Panc1 (cell line): ENCODE data around the gene CLIP1. TPM values are rescaled to one million over a fixed set of nuclear protein-coding genes. Genes with fewer than 3 reads are reported as not detected.
A peak's percentile ranks its signal among the peaks of the same experiment; 100 is the strongest.

ENCODE experiments used
- ATAC-seq: fragments of 200-7000 bp; cut with Tn5 transposase; 2 replicates; pipeline ENCODE4 v1.9.1; 2020; ENCODE audit warnings: mild to moderate bottlenecking, moderate library complexity
- BruUV-seq: library from RNA; stranded (reverse); fragments of 400-500 nt; replicated peaks from 2 replicates; lab custom pipeline; 2021; lab: Mats Ljungman, UMichigan
- CTCF ChIA-PET: fragments of 300-600 bp; sonication (Branson Sonifier 250); formaldehyde crosslinking; loops from one replicate; lab custom pipeline; 2022; ENCODE audit warnings: antibody characterized with exemption; lab: Charles Lee
- POLR2A ChIA-PET: fragments of 300-600 bp; sonication (Branson Sonifier 250); formaldehyde crosslinking; loops from one replicate; lab custom pipeline; 2022; ENCODE audit warnings: antibody characterized with exemption; lab: Charles Lee
- DNase-seq: peaks from one replicate; pipeline ENCODE4 v3.0.0-alpha.2; 2010; ENCODE audit warnings: low read depth, low spot score
- H3K27ac ChIP-seq: 2 replicates; pipeline ENCODE4 v1.5.1; 2011; ENCODE audit warnings: mild to moderate bottlenecking, low read length, inconsistent platforms
- H3K27me3 ChIP-seq: fragments of 200-500 bp; sonication (Bioruptor generic); 2 replicates; pipeline ENCODE4 v1.6.0; 2014; ENCODE audit warnings: low read length, inconsistent platforms; ENCODE audit not compliant: control insufficient read depth, insufficient read depth
- H3K36me3 ChIP-seq: fragments of 200-500 bp; sonication (Bioruptor generic); 2 replicates; pipeline ENCODE4 v1.5.1; 2014; ENCODE audit warnings: inconsistent platforms, mild to moderate bottlenecking, low read length, moderate library complexity; ENCODE audit not compliant: control insufficient read depth, insufficient read depth
- H3K4me1 ChIP-seq: 2 replicates; pipeline ENCODE4 v1.5.1; 2011; ENCODE audit warnings: inconsistent platforms, mild to moderate bottlenecking, low read length, moderate library complexity; ENCODE audit not compliant: control insufficient read depth, insufficient read depth
- H3K4me3 ChIP-seq, 2 experiments: 2 replicates each; pipeline ENCODE4 v1.5.1; 2011 to 2012; ENCODE audit warnings: low read depth in 2 of 2, low read length in 2 of 2, mild to moderate bottlenecking in 2 of 2, inconsistent platforms in 1 of 2, moderate library complexity in 1 of 2
- H3K9me3 ChIP-seq: fragments of 200-500 bp; sonication (Bioruptor generic); 2 replicates; pipeline ENCODE4 v1.5.1; 2014; ENCODE audit warnings: low read depth, mild to moderate bottlenecking, inconsistent platforms, low read length, moderate library complexity; ENCODE audit not compliant: control insufficient read depth, insufficient read depth
- POLR2AphosphoS5 ChIP-seq: IDR thresholded peaks from 2 replicates; pipeline ENCODE4 v1.6.1; 2012; ENCODE audit warnings: mild to moderate bottlenecking, low read depth, low read length, moderate library complexity
- SIN3A ChIP-seq: IDR thresholded peaks from 2 replicates; pipeline ENCODE4 v1.6.1; 2012; ENCODE audit warnings: low read depth, mild to moderate bottlenecking, low read length, moderate library complexity, borderline replicate concordance; ENCODE audit not compliant: insufficient read depth
- TCF7L2 ChIP-seq: IDR thresholded peaks from 2 replicates; pipeline ENCODE4 v1.6.1; 2011; ENCODE audit warnings: mild to moderate bottlenecking, low read depth, low read length, inconsistent platforms
- in situ Hi-C: cut with HindIII; loops from 2 replicates; pipeline ENCODE4 v1.10.0; 2016; ENCODE audit warnings: low sequenced_read_pairs, low pct_unique_long_range_greater_than_20kb
- intact Hi-C: fragments of 100-400 bp; cut with micrococcal nuclease; formaldehyde crosslinking; loops from one replicate; pipeline ENCODE4 v1.10.0; 2022; ENCODE audit not compliant: unreplicated experiment
- total RNA-seq: library from RNA; stranded (reverse); gene quantifications from one replicate; pipeline ENCODE4 v1.2.1, GENCODE V29; 2021; ENCODE audit not compliant: unreplicated experiment
- TF ChIP-seq, protein P1 (sequence below), 2 experiments: IDR thresholded peaks; 2 replicates each; pipeline ENCODE4 v1.6.1; 2011 to 2012; ENCODE audit warnings: low read depth in 2 of 2, control low read depth in 1 of 2, low read length in 1 of 2, mild to moderate bottlenecking in 1 of 2, moderate library complexity in 1 of 2; ENCODE audit not compliant: insufficient read depth in 1 of 2
- TF ChIP-seq, protein P2 (sequence below): fragments of 450-650 bp; IDR thresholded peaks from 2 replicates; pipeline ENCODE4 v1.5.1; 2017; ENCODE audit warnings: mild to moderate bottlenecking

CLIP1 gene
- total RNA-seq, 1 experiment from 2014 or later, result 117 TPM

DNA sequence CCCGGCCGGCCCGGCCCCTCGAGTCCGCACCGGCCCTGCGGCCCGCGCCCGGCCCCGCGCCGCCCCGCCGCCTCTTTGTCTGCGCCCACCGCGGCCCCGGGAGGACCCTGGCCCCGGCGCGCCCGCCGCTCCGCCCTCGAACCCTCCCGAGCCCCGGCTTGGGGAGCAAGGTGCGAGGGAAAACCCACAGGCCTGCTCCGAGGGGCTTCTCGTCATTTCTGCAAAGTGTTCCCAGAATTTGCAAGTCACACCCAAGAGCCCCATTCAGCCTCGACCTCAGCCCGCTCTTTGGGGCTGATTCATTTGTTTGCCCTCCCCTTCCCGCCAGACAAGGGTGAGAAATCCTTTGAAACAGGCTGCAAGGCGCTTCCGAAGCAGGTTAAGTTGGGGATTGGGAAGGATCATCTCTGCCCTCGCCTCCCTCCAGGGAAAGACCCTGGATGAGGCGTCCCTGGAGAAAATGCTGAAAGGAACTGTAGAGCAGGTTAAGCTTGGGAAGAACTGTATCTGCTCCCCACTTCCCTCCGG lies 325 bp upstream of the CLIP1 start:
- BruUV-seq, result no TSS peak
- intact Hi-C loops, result no loop called here

DNA sequence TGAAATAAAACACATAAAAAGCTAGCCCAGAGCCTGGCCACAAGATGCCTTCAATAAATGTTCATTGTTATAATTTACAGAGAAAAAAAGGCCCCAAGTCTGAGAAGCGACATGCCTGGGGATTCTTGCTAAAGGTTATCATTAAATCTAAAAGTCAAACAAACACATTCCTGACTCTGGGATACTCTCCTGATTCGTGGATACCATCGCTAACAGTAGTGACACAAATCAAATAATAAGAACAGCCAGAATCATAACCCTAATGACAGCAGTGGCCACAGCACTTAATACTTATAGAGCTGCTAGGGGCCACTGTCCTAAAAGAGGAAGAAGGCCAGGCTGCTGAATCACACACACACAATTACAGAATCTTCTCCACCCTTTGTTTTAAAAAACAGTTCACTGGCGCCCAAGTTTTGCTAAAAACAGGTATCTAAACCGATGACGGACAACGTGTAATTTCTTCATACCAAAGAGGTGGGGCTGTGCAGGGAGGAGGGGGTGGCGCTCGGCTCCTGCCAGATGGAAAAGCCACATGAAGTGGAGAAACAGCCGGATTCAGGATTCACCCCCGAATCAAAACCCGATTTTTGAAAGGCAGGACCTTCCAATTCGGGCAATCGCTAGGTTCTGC lies 1.2 kb downstream of the CLIP1 start:
- Histone ChIP-seq H3K27me3 (no peaks in the 10 kb centered on the region), H3K4me1 (peaks cover 37% of the 10 kb centered on the region), H3K27ac (peak overlapping the region; percentile 96), H3K9me3 (no peaks in the 10 kb centered on the region), H3K36me3 (no peaks in the 10 kb centered on the region; the same call in 1 of the 2 replicates), H3K4me3 (peak overlapping the region; percentile 78 to 81)
- BruUV-seq, result no TSS peak
- intact Hi-C loops (no loop called here), in situ Hi-C loops (no loop called here)
- TF ChIP-seq, protein P1, sequence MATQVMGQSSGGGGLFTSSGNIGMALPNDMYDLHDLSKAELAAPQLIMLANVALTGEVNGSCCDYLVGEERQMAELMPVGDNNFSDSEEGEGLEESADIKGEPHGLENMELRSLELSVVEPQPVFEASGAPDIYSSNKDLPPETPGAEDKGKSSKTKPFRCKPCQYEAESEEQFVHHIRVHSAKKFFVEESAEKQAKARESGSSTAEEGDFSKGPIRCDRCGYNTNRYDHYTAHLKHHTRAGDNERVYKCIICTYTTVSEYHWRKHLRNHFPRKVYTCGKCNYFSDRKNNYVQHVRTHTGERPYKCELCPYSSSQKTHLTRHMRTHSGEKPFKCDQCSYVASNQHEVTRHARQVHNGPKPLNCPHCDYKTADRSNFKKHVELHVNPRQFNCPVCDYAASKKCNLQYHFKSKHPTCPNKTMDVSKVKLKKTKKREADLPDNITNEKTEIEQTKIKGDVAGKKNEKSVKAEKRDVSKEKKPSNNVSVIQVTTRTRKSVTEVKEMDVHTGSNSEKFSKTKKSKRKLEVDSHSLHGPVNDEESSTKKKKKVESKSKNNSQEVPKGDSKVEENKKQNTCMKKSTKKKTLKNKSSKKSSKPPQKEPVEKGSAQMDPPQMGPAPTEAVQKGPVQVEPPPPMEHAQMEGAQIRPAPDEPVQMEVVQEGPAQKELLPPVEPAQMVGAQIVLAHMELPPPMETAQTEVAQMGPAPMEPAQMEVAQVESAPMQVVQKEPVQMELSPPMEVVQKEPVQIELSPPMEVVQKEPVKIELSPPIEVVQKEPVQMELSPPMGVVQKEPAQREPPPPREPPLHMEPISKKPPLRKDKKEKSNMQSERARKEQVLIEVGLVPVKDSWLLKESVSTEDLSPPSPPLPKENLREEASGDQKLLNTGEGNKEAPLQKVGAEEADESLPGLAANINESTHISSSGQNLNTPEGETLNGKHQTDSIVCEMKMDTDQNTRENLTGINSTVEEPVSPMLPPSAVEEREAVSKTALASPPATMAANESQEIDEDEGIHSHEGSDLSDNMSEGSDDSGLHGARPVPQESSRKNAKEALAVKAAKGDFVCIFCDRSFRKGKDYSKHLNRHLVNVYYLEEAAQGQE (IDR thresholded peaks at IDR 0.05; ENCODE audit: insufficient read depth in 1 of 2, low read depth in 2 of 2, low read length in 1 of 2), result no peak
- TF ChIP-seq SIN3A (no peak), TCF7L2 (no peak), POLR2AphosphoS5 (no peak)
- TF ChIP-seq, protein P2, sequence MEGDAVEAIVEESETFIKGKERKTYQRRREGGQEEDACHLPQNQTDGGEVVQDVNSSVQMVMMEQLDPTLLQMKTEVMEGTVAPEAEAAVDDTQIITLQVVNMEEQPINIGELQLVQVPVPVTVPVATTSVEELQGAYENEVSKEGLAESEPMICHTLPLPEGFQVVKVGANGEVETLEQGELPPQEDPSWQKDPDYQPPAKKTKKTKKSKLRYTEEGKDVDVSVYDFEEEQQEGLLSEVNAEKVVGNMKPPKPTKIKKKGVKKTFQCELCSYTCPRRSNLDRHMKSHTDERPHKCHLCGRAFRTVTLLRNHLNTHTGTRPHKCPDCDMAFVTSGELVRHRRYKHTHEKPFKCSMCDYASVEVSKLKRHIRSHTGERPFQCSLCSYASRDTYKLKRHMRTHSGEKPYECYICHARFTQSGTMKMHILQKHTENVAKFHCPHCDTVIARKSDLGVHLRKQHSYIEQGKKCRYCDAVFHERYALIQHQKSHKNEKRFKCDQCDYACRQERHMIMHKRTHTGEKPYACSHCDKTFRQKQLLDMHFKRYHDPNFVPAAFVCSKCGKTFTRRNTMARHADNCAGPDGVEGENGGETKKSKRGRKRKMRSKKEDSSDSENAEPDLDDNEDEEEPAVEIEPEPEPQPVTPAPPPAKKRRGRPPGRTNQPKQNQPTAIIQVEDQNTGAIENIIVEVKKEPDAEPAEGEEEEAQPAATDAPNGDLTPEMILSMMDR, result no peak
- POLR2A ChIA-PET, result interaction anchor here (0.6 kb wide), 1 partner anchor 18 kb away, joined by 7 read pairs; no protein-coding TSS in a partner anchor
- ATAC-seq, result no peak
- CTCF ChIA-PET, result interaction anchor here (1.0 kb wide), 1 partner anchor 18 kb away, joined by 3 read pairs; no protein-coding TSS in a partner anchor
- no peak for DNase-seq

More for the DNA sequence above, 325 bp upstream of the CLIP1 start:
- Histone ChIP-seq H3K27ac (peak overlapping the region; percentile 99), H3K4me3 (peak overlapping the region; percentile 78 to 87), H3K36me3 (no peaks in the 10 kb centered on the region; the same call in 1 of the 2 replicates), H3K27me3 (no peaks in the 10 kb centered on the region), H3K4me1 (peaks cover 35% of the 10 kb centered on the region), H3K9me3 (no peaks in the 10 kb centered on the region)
- in situ Hi-C loops, result no loop called here
- ChIA-PET POLR2A (interaction anchor here (0.6 kb wide), 1 partner anchor 26 kb away, joined by 7 read pairs; no protein-coding TSS in a partner anchor), CTCF (interaction anchor here (0.8 to 1.3 kb wide), 3 partner anchors 20 to 49 kb away, joined by 3 to 5 read pairs (median 4); no protein-coding TSS in a partner anchor)
- ATAC-seq (peak; percentile 26), DNase-seq (no peak)
- TF ChIP-seq, protein P1 (IDR thresholded peaks at IDR 0.05; ENCODE audit: insufficient read depth in 1 of 2, low read depth in 2 of 2, low read length in 1 of 2), result no peak
- TF ChIP-seq TCF7L2 (no peak), POLR2AphosphoS5 (peak; percentile 69; the same call in 1 of the 2 replicates)
